Measurements from ENCODE around the gene LIPC. TPM values are rescaled to one million over a fixed set of nuclear protein-coding genes. Genes with fewer than 3 reads are reported as not detected.
A peak's percentile ranks its signal among the peaks of the same experiment; 100 is the strongest.

The LIPC gene
- total and polyA plus RNA-seq, 9 of the 15 experiments (the other 6 are each of a cell fraction or from before 2014, with no cell fraction given) = 0.07 to 0.41 (median 0.11) TPM; not detected in 2

- TF ChIP-seq STAG1 (CRISPR knock-in tag; IDR thresholded peaks at IDR 0.05; ENCODE audit: borderline replicate concordance) (no peak), MEIS2 (IDR thresholded peaks at IDR 0.05; ENCODE audit: partially characterized antibody) (no peak), BMI1 (IDR thresholded peaks at IDR 0.05; ENCODE audit: low read length) (no peak), CBX3 (IDR thresholded peaks at IDR 0.05; ENCODE audit: borderline replicate concordance in 1 of 2, low read length in 2 of 2) (no peak), NFIC (IDR thresholded peaks at IDR 0.05) (no peak), SPI1 (IDR thresholded peaks at IDR 0.05; ENCODE audit: borderline replicate concordance, low read depth, low read length) (peak; percentile 62; the same call in 1 of the 2 replicates), MCM2 (IDR thresholded peaks at IDR 0.05; ENCODE audit: low read depth) (no peak), U2AF1 (optimal IDR thresholded peaks at IDR 0.05; ENCODE audit: low read depth, low read length) (no peak), RREB1 (CRISPR knock-in tag; IDR thresholded peaks at IDR 0.05) (no peak), FOS (IDR thresholded peaks at IDR 0.05; ENCODE audit: extremely low read depth, insufficient read length) (no peak), ZC3H8 (IDR thresholded peaks at IDR 0.05) (no peak), SAFB (IDR thresholded peaks at IDR 0.05; ENCODE audit: borderline replicate concordance, low read depth, low read length) (no peak)
- TF ChIP-seq, protein P1, sequence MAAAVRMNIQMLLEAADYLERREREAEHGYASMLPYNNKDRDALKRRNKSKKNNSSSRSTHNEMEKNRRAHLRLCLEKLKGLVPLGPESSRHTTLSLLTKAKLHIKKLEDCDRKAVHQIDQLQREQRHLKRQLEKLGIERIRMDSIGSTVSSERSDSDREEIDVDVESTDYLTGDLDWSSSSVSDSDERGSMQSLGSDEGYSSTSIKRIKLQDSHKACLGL (CRISPR knock-in tag; IDR thresholded peaks at IDR 0.05; ENCODE audit: borderline replicate concordance, poor library complexity, severe bottlenecking) = no peak
- TF ChIP-seq, protein P2, sequence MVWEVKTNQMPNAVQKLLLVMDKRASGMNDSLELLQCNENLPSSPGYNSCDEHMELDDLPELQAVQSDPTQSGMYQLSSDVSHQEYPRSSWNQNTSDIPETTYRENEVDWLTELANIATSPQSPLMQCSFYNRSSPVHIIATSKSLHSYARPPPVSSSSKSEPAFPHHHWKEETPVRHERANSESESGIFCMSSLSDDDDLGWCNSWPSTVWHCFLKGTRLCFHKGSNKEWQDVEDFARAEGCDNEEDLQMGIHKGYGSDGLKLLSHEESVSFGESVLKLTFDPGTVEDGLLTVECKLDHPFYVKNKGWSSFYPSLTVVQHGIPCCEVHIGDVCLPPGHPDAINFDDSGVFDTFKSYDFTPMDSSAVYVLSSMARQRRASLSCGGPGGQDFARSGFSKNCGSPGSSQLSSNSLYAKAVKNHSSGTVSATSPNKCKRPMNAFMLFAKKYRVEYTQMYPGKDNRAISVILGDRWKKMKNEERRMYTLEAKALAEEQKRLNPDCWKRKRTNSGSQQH (CRISPR knock-in tag; IDR thresholded peaks at IDR 0.05) = no peak
- TF ChIP-seq, protein P3, sequence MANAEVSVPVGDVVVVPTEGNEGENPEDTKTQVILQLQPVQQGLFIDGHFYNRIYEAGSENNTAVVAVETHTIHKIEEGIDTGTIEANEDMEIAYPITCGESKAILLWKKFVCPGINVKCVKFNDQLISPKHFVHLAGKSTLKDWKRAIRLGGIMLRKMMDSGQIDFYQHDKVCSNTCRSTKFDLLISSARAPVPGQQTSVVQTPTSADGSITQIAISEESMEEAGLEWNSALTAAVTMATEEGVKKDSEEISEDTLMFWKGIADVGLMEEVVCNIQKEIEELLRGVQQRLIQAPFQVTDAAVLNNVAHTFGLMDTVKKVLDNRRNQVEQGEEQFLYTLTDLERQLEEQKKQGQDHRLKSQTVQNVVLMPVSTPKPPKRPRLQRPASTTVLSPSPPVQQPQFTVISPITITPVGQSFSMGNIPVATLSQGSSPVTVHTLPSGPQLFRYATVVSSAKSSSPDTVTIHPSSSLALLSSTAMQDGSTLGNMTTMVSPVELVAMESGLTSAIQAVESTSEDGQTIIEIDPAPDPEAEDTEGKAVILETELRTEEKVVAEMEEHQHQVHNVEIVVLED (CRISPR knock-in tag; IDR thresholded peaks at IDR 0.05) = no peak
Measured at GRCh38 chr15:58515807-58516206, 84.0 kb downstream of the LIPC start (continued).
